SK-N-SH (cell line): Measurements from ENCODE around the gene DCAF16. TPM values are rescaled to one million over a fixed set of nuclear protein-coding genes. Genes with fewer than 3 reads are reported as not detected.

Source experiments
- CTCF ChIA-PET: fragments of 300-600, 350-600 bp; formaldehyde crosslinking; extraction: SDS; loops from one replicate; lab custom pipeline; 2021; lab: Yijun Ruan, JAX
- POLR2A ChIA-PET: fragments of 350-600 bp; sonication (Branson Sonifier 250); formaldehyde crosslinking; extraction: SDS; loops from one replicate; lab custom pipeline; 2020; ENCODE audit warnings: antibody characterized with exemption, inconsistent platforms; lab: Yijun Ruan, JAX
- DNase-seq: peaks from one replicate; pipeline ENCODE4 v3.0.0; 2012
- H2AFZ ChIP-seq: fragments of 200-600 bp; sonication (generic); 2 replicates; pipeline ENCODE4 v1.8.1; 2016; ENCODE audit warnings: antibody characterized with exemption, mild to moderate bottlenecking, low read depth
- H3F3A ChIP-seq: fragments of 200-600 bp; sonication (generic); replicated peaks from 2 replicates; pipeline ENCODE3; 2016; ENCODE audit warnings: antibody characterized with exemption, mild to moderate bottlenecking; ENCODE audit not compliant: insufficient read depth
- H3K27ac ChIP-seq, 2 experiments: fragments of 200-500 bp in 1 of 2; fragments of 200-600 bp in 1 of 2; sonication (Bioruptor generic) in 1 of 2; sonication (generic), shearing (Covaris generic) in 1 of 2; 2 replicates each; pipeline versions ENCODE4 v1.5.1 to v1.6.1; 2014 to 2016; ENCODE audit warnings: low read depth in 2 of 2, inconsistent platforms in 1 of 2, low read length in 1 of 2, mild to moderate bottlenecking in 1 of 2, mixed read lengths in 1 of 2
- H3K27me3 ChIP-seq: fragments of 200-600 bp; sonication (generic), shearing (Covaris generic); 2 replicates; pipeline ENCODE4 v1.6.1; 2016; ENCODE audit warnings: mixed run types; ENCODE audit not compliant: insufficient read depth
- H3K36me3 ChIP-seq, 2 experiments: fragments of 200-500 bp in 1 of 2; fragments of 200-600 bp in 1 of 2; sonication (Bioruptor generic) in 1 of 2; sonication (generic) in 1 of 2; replicated peaks in 1 of 2; 2 replicates each; pipeline versions ENCODE3 to v1.5.1; 2014 to 2016; ENCODE audit warnings: low read length in 1 of 2, mild to moderate bottlenecking in 1 of 2; ENCODE audit not compliant: insufficient read depth in 2 of 2, control insufficient read depth in 1 of 2
- H3K4me1 ChIP-seq, 2 experiments: fragments of 200-500 bp in 1 of 2; fragments of 200-600 bp in 1 of 2; sonication (Bioruptor generic) in 1 of 2; sonication (generic), shearing (Covaris generic) in 1 of 2; 2 replicates each; pipeline versions ENCODE4 v1.5.1 to v1.6.1; 2014 to 2016; ENCODE audit warnings: low read depth in 1 of 2, low read length in 1 of 2, mixed run types in 1 of 2; ENCODE audit not compliant: insufficient read depth in 2 of 2, control insufficient read depth in 1 of 2
- H3K4me2 ChIP-seq: fragments of 200-600 bp; sonication (generic), shearing (Covaris generic); 2 replicates; pipeline ENCODE4 v1.6.1; 2017; ENCODE audit warnings: mixed run types
- H3K4me3 ChIP-seq, 2 experiments: fragments of 200-500 bp in 1 of 2; fragments of 200-600 bp in 1 of 2; sonication (Bioruptor generic) in 1 of 2; sonication (generic), shearing (Covaris generic) in 1 of 2; 2 replicates each; pipeline versions ENCODE4 v1.5.1 to v1.8.1; 2014 to 2016; ENCODE audit warnings: low read depth in 2 of 2, inconsistent platforms in 1 of 2, low read length in 1 of 2, mild to moderate bottlenecking in 1 of 2, mixed read lengths in 1 of 2, moderate library complexity in 1 of 2
- H3K79me2 ChIP-seq: fragments of 200-600 bp; sonication (generic); 2 replicates; pipeline ENCODE4 v1.8.1; 2017; ENCODE audit warnings: mild to moderate bottlenecking; ENCODE audit not compliant: insufficient read depth
- H3K9ac ChIP-seq: fragments of 200-600 bp; sonication (generic); 2 replicates; pipeline ENCODE4 v1.6.1; 2017; ENCODE audit warnings: mixed run types
- H3K9me2 ChIP-seq: fragments of 200-600 bp; sonication (generic); 2 replicates; pipeline ENCODE4 v1.6.1; 2017; ENCODE audit warnings: mixed run types
- H3K9me3 ChIP-seq: fragments of 200-600 bp; sonication (generic); 2 replicates; pipeline ENCODE4 v1.6.1; 2017; ENCODE audit warnings: mixed run types, mild to moderate bottlenecking, moderate library complexity
- H4K20me1 ChIP-seq: fragments of 200-600 bp; sonication (generic); 2 replicates; pipeline ENCODE4 v1.6.1; 2017; ENCODE audit warnings: mild to moderate bottlenecking, mixed run types; ENCODE audit not compliant: insufficient read depth
- CTCF ChIP-seq: fragments of 200-600 bp; sonication (generic); IDR thresholded peaks from 2 replicates; pipeline ENCODE4 v1.6.1; 2017; ENCODE audit warnings: antibody characterized with exemption, mild to moderate bottlenecking, moderate library complexity
- EZH2phosphoT487 ChIP-seq: fragments of 200-600 bp; sonication (generic); IDR thresholded peaks from 2 replicates; pipeline ENCODE4 v1.6.1; 2017; ENCODE audit warnings: low read depth, mixed run types, mild to moderate bottlenecking, antibody characterized with exemption, moderate library complexity, borderline replicate concordance
- FOSL2 ChIP-seq: IDR thresholded peaks from 2 replicates; pipeline ENCODE4 v1.4.0; 2012; ENCODE audit warnings: low read depth, mild to moderate bottlenecking, moderate library complexity, borderline replicate concordance
- GABPA ChIP-seq: IDR thresholded peaks from 2 replicates; pipeline ENCODE4 v1.4.0; 2012; ENCODE audit warnings: low read depth, mild to moderate bottlenecking
- GATA2 ChIP-seq: sonication (generic); formaldehyde crosslinking; IDR thresholded peaks from 2 replicates; pipeline ENCODE4 v1.5.0; 2020; ENCODE audit warnings: mild to moderate bottlenecking, missing genetic modification reagents
- MEF2A ChIP-seq: IDR thresholded peaks from 2 replicates; pipeline ENCODE4 v1.4.0; 2012; ENCODE audit warnings: low read depth, borderline replicate concordance
- NFIC ChIP-seq: IDR thresholded peaks from 2 replicates; pipeline ENCODE4 v1.4.0; 2012; ENCODE audit warnings: borderline replicate concordance
- NRF1 ChIP-seq: IDR thresholded peaks from 2 replicates; pipeline ENCODE4 v1.6.1; 2012; ENCODE audit warnings: low read depth, mild to moderate bottlenecking, low read length
- RAD21 ChIP-seq: IDR thresholded peaks from 2 replicates; pipeline ENCODE4 v1.6.1; 2012; ENCODE audit warnings: mild to moderate bottlenecking, low read length
- RCOR1 ChIP-seq: fragments of 150-350 bp; IDR thresholded peaks from 2 replicates; pipeline ENCODE4 v1.6.1; 2017; ENCODE audit warnings: antibody characterized with exemption, low read length
- RXRA ChIP-seq: IDR thresholded peaks from 2 replicates; pipeline ENCODE4 v1.4.0; 2012; ENCODE audit warnings: low read depth, mild to moderate bottlenecking, borderline replicate concordance
- TCF12 ChIP-seq: IDR thresholded peaks from 2 replicates; pipeline ENCODE4 v1.4.0; 2012
- USF1 ChIP-seq: IDR thresholded peaks from 2 replicates; pipeline ENCODE4 v1.4.0; 2012; ENCODE audit warnings: low read depth, borderline replicate concordance
- YY1 ChIP-seq: IDR thresholded peaks from 2 replicates; pipeline ENCODE4 v1.4.0; 2012; ENCODE audit warnings: low read depth, mild to moderate bottlenecking
- ZBTB33 ChIP-seq: IDR thresholded peaks from 2 replicates; pipeline ENCODE4 v1.4.0; 2012; ENCODE audit warnings: low read depth, borderline replicate concordance
- WGBS: methylation state at CpG from one replicate; pipeline ENCODE4 v1.1.6; 2017; ENCODE audit warnings: low lambda C conversion rate; 5-methylcytosine and 5-hydroxymethylcytosine counted together
- polyA plus RNA-seq, 3 experiments: library from polyadenylated mRNA; depleted of rRNA; stranded (reverse); fragments of >200 nt; gene quantifications; 2 replicates each; pipeline ENCODE4 v1.2.3, GENCODE V29; 2012
- TF ChIP-seq, protein P1 (sequence below): fragments of 150-350 bp; IDR thresholded peaks from 2 replicates; pipeline ENCODE4 v1.6.1; 2016; ENCODE audit warnings: mild to moderate bottlenecking, low read depth, low read length
- TF ChIP-seq, protein P2 (sequence below): IDR thresholded peaks from 2 replicates; pipeline ENCODE4 v1.4.0; 2012; ENCODE audit warnings: low read depth
- TF ChIP-seq, protein P3 (sequence below): IDR thresholded peaks from 2 replicates; pipeline ENCODE4; 2012

DCAF16 gene
- polyA plus RNA-seq, 1 of the 3 experiments (the other 2 are of a cell fraction) = 23.5 TPM

GRCh38 chr4:17780501-17781299 lies 29.9 kb downstream of the DCAF16 start (continued):
- TF ChIP-seq, protein P1, sequence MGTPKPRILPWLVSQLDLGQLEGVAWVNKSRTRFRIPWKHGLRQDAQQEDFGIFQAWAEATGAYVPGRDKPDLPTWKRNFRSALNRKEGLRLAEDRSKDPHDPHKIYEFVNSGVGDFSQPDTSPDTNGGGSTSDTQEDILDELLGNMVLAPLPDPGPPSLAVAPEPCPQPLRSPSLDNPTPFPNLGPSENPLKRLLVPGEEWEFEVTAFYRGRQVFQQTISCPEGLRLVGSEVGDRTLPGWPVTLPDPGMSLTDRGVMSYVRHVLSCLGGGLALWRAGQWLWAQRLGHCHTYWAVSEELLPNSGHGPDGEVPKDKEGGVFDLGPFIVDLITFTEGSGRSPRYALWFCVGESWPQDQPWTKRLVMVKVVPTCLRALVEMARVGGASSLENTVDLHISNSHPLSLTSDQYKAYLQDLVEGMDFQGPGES = no peak
- TF ChIP-seq ZBTB33 (no peak), RAD21 (no peak), GABPA (no peak), YY1 (no peak), FOSL2 (no peak), EZH2phosphoT487 (no peak)
- TF ChIP-seq, protein P2, sequence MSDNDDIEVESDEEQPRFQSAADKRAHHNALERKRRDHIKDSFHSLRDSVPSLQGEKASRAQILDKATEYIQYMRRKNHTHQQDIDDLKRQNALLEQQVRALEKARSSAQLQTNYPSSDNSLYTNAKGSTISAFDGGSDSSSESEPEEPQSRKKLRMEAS = no peak

DNA sequence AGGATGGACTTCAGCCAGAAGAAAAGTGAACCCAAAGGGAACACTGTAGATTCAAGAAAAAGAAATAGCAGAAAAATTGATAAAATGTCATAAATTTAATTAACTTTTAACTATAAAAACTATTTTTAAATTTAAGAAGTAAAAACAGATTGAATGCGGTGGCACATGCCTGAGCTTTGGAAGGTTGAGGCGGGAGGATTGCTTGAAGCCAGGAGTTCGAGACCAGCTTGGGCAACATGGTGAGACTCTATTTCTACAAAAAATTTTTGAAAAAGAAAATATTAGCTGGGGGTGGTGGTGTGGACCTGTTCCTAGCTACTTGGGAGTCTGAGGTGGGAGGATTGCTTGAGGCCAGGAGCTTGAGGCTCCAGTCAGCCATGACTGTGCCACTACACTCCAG lies 32.1 kb downstream of the DCAF16 start:
- POLR2A ChIA-PET = no interaction called here
- CTCF ChIA-PET = no interaction called here
- DNase-seq = no peak

More for the DNA sequence above, 32.1 kb downstream of the DCAF16 start:
- 61% methylated on average over 3 of the region's 3 CpGs for WGBS
- no peaks in the 10 kb centered on the region for H3F3A ChIP-seq
- H3K4me2 ChIP-seq = no peak overlapping the region
- no peak overlapping the region for H3K4me3 ChIP-seq
- no peaks in the 10 kb centered on the region for H3K9me2 ChIP-seq
- H4K20me1 ChIP-seq = no peaks in the 10 kb centered on the region
- H3K4me1 ChIP-seq = no peaks in the 10 kb centered on the region; a peak in 2 of 4 replicates
- H2AFZ ChIP-seq = no peak overlapping the region
- H3K27me3 ChIP-seq = no peaks in the 10 kb centered on the region
- H3K9ac ChIP-seq = no peak overlapping the region
- no peaks in the 10 kb centered on the region for H3K36me3 ChIP-seq
- TF ChIP-seq NFIC = no peak
- TF ChIP-seq TCF12 = no peak
- TF ChIP-seq GABPA = no peak
- no peak for TF ChIP-seq CTCF
- no peak for TF ChIP-seq MEF2A
- TF ChIP-seq, protein P3, sequence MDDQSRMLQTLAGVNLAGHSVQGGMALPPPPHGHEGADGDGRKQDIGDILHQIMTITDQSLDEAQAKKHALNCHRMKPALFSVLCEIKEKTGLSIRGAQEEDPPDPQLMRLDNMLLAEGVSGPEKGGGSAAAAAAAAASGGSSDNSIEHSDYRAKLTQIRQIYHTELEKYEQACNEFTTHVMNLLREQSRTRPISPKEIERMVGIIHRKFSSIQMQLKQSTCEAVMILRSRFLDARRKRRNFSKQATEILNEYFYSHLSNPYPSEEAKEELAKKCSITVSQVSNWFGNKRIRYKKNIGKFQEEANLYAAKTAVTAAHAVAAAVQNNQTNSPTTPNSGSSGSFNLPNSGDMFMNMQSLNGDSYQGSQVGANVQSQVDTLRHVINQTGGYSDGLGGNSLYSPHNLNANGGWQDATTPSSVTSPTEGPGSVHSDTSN = no peak
- no peak for TF ChIP-seq USF1
- no peak for TF ChIP-seq RXRA
- no peak for TF ChIP-seq RAD21
- TF ChIP-seq NRF1 = no peak
- TF ChIP-seq GATA2 (CRISPR knock-in tag) = no peak
- no peak for TF ChIP-seq RCOR1
- TF ChIP-seq, all 33 proteins: peak for 0
- no peaks in the 10 kb centered on the region for H3K9me3 ChIP-seq
- H3K27ac ChIP-seq = no peak overlapping the region
- H3K79me2 ChIP-seq = no peaks in the 10 kb centered on the region
